GM13976 (cell line): ENCODE measurements around the gene HIRIP3.

Source experiments
- DNase-seq: peaks from one replicate; pipeline ENCODE4 v3.0.0; 2012; ENCODE audit warnings: low spot score
- in situ Hi-C: fragments of 300-500 bp; cut with MboI; formaldehyde crosslinking; loops from one replicate; pipeline ENCODE4 v1.12.0; 2022; ENCODE audit warnings: low sequenced_read_pairs, mixed read lengths, inconsistent platforms; ENCODE audit not compliant: unreplicated experiment
- TF ChIP-seq, protein P1 (sequence below): IDR thresholded peaks from 2 replicates; pipeline ENCODE4 v1.5.1; 2012; ENCODE audit warnings: borderline replicate concordance, mild to moderate bottlenecking; ENCODE audit not compliant: insufficient read depth; ENCODE audit errors: extremely low read depth, missing control alignments, control extremely low read depth

Gene HIRIP3

DNA sequence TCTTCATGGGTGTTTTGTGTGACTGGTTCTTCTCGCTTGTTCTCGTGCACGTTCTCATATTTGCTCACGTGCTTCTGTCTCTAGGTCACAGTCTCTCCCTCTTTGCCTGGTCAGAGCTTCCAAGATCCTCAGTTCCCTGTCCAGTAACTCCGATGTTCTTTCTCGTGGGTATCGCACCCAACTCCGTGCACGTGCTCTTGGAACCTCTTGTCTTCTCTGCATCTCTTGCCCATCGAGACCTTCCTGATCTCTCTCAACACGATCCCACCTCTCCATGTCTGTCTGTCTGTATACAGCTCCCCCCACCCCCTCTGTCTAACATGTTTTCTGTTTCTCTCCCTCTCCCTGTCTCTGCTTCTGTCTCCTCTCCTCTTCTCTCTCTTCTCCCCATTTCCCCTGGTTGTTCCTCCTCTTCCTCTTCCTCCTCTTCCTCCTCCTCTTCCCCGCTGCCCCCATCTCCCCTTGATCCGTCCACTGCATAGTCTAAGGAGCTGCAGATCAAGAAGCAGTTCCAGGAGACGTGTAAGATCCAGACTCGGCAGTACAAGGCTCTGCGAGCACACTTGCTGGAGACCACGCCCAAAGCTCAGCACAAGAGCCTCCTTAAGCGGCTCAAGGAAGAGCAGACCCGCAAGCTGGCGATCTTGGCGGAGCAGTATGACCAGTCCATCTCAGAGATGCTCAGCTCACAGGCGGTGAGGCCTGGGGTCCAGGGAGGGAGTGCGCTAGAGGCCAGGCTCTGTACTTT lies 6.1 kb downstream of the HIRIP3 start:
- in situ Hi-C loops, result no loop called here
- TF ChIP-seq, protein P1, sequence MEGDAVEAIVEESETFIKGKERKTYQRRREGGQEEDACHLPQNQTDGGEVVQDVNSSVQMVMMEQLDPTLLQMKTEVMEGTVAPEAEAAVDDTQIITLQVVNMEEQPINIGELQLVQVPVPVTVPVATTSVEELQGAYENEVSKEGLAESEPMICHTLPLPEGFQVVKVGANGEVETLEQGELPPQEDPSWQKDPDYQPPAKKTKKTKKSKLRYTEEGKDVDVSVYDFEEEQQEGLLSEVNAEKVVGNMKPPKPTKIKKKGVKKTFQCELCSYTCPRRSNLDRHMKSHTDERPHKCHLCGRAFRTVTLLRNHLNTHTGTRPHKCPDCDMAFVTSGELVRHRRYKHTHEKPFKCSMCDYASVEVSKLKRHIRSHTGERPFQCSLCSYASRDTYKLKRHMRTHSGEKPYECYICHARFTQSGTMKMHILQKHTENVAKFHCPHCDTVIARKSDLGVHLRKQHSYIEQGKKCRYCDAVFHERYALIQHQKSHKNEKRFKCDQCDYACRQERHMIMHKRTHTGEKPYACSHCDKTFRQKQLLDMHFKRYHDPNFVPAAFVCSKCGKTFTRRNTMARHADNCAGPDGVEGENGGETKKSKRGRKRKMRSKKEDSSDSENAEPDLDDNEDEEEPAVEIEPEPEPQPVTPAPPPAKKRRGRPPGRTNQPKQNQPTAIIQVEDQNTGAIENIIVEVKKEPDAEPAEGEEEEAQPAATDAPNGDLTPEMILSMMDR, result no peak
- no peak for DNase-seq

DNA sequence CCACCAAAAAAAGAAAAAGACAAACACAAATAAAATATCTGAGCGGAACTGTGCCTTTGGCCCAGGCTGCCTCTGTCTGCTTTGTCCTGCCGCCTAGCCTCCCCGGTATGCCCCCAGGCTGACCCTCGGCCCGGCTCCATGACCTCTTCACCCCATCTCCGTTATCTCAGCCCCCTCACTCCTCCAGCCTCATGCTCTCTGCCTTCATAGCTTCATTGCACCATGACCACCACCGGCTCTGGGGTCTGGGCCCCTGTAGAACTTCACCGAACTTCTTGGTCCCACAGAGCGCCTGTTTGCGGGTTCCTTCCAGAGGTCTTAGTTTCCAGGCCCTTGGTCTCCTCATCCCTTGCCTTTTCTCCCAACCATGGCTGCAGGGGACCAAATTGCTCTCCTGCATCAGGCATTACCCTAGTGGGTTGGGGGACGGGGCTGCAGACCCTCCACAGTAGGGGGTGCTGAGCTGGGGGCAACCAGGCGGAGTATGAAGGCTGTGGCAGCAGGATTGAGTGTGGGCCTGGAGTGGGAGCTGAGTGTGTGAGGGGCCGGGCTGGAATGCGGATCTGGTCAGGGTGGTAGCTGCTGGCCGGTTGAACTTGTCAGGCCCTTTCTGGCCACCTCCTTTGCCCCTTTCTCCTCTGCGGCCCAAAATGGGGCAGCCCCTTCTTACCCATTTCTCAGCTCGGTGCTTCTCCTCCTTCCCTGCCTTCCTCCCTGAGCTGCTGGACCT lies 6.9 kb downstream of the HIRIP3 start:
- no peak for DNase-seq
- TF ChIP-seq, protein P1, result no peak
- in situ Hi-C loops, result no loop called here

DNA sequence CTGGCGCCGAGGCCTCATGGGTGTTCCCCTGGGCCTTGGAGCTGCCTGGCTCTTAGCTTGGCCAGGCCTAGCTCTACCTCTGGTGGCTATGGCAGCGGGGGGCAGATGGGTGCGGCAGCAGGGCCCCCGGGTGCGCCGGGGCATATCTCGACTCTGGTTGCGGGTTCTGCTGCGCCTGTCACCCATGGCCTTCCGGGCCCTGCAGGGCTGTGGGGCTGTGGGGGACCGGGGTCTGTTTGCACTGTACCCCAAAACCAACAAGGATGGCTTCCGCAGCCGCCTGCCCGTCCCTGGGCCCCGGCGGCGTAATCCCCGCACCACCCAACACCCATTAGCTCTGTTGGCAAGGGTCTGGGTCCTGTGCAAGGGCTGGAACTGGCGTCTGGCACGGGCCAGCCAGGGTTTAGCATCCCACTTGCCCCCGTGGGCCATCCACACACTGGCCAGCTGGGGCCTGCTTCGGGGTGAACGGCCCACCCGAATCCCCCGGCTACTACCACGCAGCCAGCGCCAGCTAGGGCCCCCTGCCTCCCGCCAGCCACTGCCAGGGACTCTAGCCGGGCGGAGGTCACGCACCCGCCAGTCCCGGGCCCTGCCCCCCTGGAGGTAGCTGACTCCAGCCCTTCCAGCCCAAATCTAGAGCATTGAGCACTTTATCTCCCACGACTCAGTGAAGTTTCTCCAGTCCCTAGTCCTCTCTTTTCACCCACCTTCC lies 7.9 kb downstream of the HIRIP3 start:
- in situ Hi-C loops, result no loop called here
- no peak for DNase-seq
- TF ChIP-seq, protein P1, result no peak

DNA sequence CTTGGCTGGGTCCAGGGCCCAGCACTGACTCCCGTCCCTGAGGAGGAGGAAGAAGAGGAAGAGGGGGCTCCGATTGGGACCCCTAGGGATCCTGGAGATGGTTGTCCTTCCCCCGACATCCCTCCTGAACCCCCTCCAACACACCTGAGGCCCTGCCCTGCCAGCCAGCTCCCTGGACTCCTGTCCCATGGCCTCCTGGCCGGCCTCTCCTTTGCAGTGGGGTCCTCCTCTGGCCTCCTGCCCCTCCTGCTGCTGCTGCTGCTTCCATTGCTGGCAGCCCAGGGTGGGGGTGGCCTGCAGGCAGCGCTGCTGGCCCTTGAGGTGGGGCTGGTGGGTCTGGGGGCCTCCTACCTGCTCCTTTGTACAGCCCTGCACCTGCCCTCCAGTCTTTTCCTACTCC lies 8.5 kb downstream of the HIRIP3 start:
- in situ Hi-C loops, result no loop called here
- DNase-seq, result no peak
- TF ChIP-seq, protein P1, result no peak

DNA sequence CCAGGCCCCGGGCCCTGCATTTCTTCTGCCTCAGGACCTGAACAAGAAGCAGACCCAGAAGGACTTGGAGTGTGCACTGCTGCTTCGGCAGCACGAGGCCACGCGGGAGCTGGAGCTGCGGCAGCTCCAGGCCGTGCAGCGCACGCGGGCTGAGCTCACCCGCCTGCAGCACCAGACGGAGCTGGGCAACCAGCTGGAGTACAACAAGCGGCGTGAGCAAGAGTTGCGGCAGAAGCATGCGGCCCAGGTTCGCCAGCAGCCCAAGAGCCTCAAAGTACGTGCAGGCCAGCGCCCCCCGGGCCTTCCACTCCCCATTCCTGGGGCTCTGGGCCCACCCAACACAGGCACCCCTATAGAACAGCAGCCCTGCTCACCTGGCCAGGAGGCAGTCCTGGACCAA lies 9.2 kb downstream of the HIRIP3 start:
- DNase-seq, result no peak
- in situ Hi-C loops, result no loop called here

DNA sequence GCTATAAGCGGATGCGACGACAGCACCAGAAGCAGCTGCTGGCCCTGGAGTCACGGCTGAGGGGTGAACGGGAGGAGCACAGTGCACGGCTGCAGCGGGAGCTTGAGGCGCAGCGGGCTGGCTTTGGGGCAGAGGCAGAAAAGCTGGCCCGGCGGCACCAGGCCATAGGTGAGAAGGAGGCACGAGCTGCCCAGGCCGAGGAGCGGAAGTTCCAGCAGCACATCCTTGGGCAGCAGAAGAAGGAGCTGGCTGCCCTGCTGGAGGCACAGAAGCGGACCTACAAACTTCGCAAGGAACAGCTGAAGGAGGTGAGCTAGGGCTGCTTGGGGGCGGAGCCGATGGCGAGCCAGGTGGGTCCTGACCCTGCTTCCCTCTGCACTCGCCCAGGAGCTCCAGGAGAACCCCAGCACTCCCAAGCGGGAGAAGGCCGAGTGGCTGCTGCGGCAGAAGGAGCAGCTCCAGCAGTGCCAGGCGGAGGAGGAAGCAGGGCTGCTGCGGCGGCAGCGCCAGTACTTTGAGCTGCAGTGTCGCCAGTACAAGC lies 10.1 kb downstream of the HIRIP3 start:
- DNase-seq, result no peak

More for the DNA sequence above, 9.2 kb downstream of the HIRIP3 start:
- TF ChIP-seq, protein P1, result no peak

More for the DNA sequence above, 10.1 kb downstream of the HIRIP3 start:
- in situ Hi-C loops, result no loop called here
- TF ChIP-seq, protein P1, result no peak
